ENCODE data around the gene FBN2.

Gene FBN2

DNA sequence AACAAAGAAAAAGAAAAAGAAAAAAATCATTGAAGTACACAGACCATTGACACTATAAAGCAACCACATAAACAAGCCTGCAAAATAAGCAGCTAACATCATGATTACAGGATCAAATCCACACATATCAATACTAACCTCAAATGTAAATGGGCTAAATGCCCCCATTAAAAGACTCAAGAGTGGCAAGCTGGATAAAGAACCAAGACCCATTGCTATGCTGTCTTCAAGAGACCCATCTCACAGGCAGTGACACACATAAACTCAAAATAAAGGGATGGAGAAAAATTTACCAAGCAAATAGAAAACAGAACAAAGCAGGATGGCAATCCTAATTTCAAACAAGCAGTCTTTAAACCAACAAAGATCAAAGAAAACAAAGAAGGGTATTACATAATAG lies 15.7 kb upstream of the FBN2 start:
- ATAC-seq, result no peak
- TF ChIP-seq TSHZ2 (CRISPR knock-in tag; IDR thresholded peaks at IDR 0.05), result no peak
- TF ChIP-seq PPARA (CRISPR knock-in tag; IDR thresholded peaks at IDR 0.05; ENCODE audit: borderline replicate concordance), result no peak
- TF ChIP-seq ZFP3 (CRISPR knock-in tag; IDR thresholded peaks at IDR 0.05), result no peak
- no peak for TF ChIP-seq ZFP30 (CRISPR knock-in tag; IDR thresholded peaks at IDR 0.05)
- TF ChIP-seq, protein P1, sequence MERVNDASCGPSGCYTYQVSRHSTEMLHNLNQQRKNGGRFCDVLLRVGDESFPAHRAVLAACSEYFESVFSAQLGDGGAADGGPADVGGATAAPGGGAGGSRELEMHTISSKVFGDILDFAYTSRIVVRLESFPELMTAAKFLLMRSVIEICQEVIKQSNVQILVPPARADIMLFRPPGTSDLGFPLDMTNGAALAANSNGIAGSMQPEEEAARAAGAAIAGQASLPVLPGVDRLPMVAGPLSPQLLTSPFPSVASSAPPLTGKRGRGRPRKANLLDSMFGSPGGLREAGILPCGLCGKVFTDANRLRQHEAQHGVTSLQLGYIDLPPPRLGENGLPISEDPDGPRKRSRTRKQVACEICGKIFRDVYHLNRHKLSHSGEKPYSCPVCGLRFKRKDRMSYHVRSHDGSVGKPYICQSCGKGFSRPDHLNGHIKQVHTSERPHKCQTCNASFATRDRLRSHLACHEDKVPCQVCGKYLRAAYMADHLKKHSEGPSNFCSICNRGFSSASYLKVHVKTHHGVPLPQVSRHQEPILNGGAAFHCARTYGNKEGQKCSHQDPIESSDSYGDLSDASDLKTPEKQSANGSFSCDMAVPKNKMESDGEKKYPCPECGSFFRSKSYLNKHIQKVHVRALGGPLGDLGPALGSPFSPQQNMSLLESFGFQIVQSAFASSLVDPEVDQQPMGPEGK (CRISPR knock-in tag; IDR thresholded peaks at IDR 0.05; ENCODE audit: borderline replicate concordance), result no peak
- no peak for TF ChIP-seq ZNF70 (CRISPR knock-in tag; IDR thresholded peaks at IDR 0.05)
- TF ChIP-seq TOX (CRISPR knock-in tag; IDR thresholded peaks at IDR 0.05; ENCODE audit: borderline replicate concordance), result no peak
- no peak for TF ChIP-seq ZC3H10 (CRISPR knock-in tag; IDR thresholded peaks at IDR 0.05)
- TF ChIP-seq CREB5 (CRISPR knock-in tag; IDR thresholded peaks at IDR 0.05; ENCODE audit: low read depth), result no peak
- TF ChIP-seq TCF4 (CRISPR knock-in tag; IDR thresholded peaks at IDR 0.05; ENCODE audit: borderline replicate concordance), result no peak
- no peak for TF ChIP-seq ESRRG (CRISPR knock-in tag; IDR thresholded peaks at IDR 0.05)
- TF ChIP-seq SNAI2 (CRISPR knock-in tag; IDR thresholded peaks at IDR 0.05), result no peak
- no peak for TF ChIP-seq CSDC2 (CRISPR knock-in tag; IDR thresholded peaks at IDR 0.05)
- TF ChIP-seq POU6F1 (CRISPR knock-in tag; IDR thresholded peaks at IDR 0.05; ENCODE audit: borderline replicate concordance, low read depth), result no peak
- TF ChIP-seq ISL1 (CRISPR knock-in tag; IDR thresholded peaks at IDR 0.05), result no peak

DNA sequence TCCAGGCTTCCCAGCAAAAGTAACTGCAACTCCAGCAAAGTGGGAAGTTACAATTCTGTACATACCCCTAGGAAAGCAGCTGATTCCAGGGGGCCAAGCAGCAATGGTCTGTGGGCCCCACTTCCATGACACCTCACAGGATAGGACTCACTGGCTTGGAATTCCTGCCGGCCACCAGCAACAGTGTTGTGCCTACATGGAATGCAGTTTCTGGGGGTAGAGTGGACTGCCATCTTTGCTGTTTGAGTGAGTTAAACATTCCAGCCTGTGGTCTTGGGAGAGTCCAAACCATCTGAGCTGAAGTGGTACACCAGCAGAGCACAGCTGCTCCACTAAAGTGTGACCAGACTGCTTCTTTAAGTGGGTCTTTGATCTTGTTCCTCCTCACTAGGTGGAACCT lies 13.4 kb upstream of the FBN2 start:
- ATAC-seq, result no peak; the same call in 2 of the 3 replicates
- no peak for TF ChIP-seq PPARA (CRISPR knock-in tag; IDR thresholded peaks at IDR 0.05; ENCODE audit: borderline replicate concordance)
- TF ChIP-seq TCF4 (CRISPR knock-in tag; IDR thresholded peaks at IDR 0.05; ENCODE audit: borderline replicate concordance), result no peak
- no peak for TF ChIP-seq ISL1 (CRISPR knock-in tag; IDR thresholded peaks at IDR 0.05)
- no peak for TF ChIP-seq ZNF565 (CRISPR knock-in tag; conservative IDR thresholded peaks at IDR 0.05; ENCODE audit: low read depth)
- no peak for TF ChIP-seq CSDC2 (CRISPR knock-in tag; IDR thresholded peaks at IDR 0.05)
- TF ChIP-seq OSR1 (CRISPR knock-in tag; IDR thresholded peaks at IDR 0.05), result no peak
- TF ChIP-seq, protein P1 (CRISPR knock-in tag; IDR thresholded peaks at IDR 0.05; ENCODE audit: borderline replicate concordance), result no peak
- TF ChIP-seq RARB (CRISPR knock-in tag; IDR thresholded peaks at IDR 0.05), result no peak
- no peak for TF ChIP-seq CREB5 (CRISPR knock-in tag; IDR thresholded peaks at IDR 0.05; ENCODE audit: low read depth)
- no peak for TF ChIP-seq ZFP3 (CRISPR knock-in tag; IDR thresholded peaks at IDR 0.05)
- TF ChIP-seq ZC3H10 (CRISPR knock-in tag; IDR thresholded peaks at IDR 0.05), result no peak

DNA sequence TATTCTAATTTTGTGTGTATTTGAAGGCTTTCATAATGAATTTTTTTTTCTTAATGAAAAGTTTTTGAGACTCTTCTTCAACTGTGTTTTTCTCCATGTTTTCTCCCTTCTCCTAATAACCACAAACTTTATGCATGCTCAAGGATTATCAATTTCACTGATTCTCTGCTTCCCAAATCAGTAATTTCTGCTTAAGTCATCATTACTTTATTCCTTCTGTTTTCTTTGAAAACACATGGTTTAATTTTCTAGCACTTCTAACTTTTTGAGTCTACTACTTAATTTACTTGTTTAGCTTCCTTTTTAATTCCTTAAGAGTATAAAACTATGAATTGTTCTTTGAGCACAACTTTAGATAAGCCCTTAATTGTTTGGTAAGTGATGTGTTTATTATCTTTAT lies 11.5 kb upstream of the FBN2 start:
- no peak for ATAC-seq
- TF ChIP-seq POU6F1 (CRISPR knock-in tag; IDR thresholded peaks at IDR 0.05; ENCODE audit: borderline replicate concordance, low read depth) (no peak), ESRRG (CRISPR knock-in tag; IDR thresholded peaks at IDR 0.05) (no peak), SNAI2 (CRISPR knock-in tag; IDR thresholded peaks at IDR 0.05) (no peak), TCF4 (CRISPR knock-in tag; IDR thresholded peaks at IDR 0.05; ENCODE audit: borderline replicate concordance) (no peak), ZFP30 (CRISPR knock-in tag; IDR thresholded peaks at IDR 0.05) (no peak), BACH2 (CRISPR knock-in tag; IDR thresholded peaks at IDR 0.05; ENCODE audit: borderline replicate concordance) (no peak), ZFP3 (CRISPR knock-in tag; IDR thresholded peaks at IDR 0.05) (no peak), TSHZ2 (CRISPR knock-in tag; IDR thresholded peaks at IDR 0.05) (no peak)

All from SK-N-SH treated with all-trans-retinoic acid at 6 μM for 48 hours (cell line).